GM23338 (cell line): Measurements from ENCODE around the gene NPAS3. TPM values are rescaled to one million over a fixed set of nuclear protein-coding genes. Genes with fewer than 3 reads are reported as not detected.

Experiments
- ATAC-seq: fragments of 200-7000 bp; cut with Tn5 transposase; 3 replicates; pipeline ENCODE4 v1.9.1; 2020
- DNase-seq: peaks from one replicate; pipeline ENCODE4 v3.0.0-alpha.2; 2015; ENCODE audit warnings: low spot score
- H2AFZ ChIP-seq: fragments of 200-600 bp; sonication (generic); 2 replicates; pipeline ENCODE4 v1.8.0; 2016; ENCODE audit warnings: antibody characterized with exemption, mild to moderate bottlenecking, moderate library complexity
- H3F3A ChIP-seq: fragments of 200-600 bp; sonication (generic); replicated peaks from 2 replicates; pipeline ENCODE4 v1.8.0; 2017; ENCODE audit warnings: antibody characterized with exemption, mixed run types, low read depth
- H3K27ac ChIP-seq: fragments of 200-600 bp; sonication (generic); 2 replicates; pipeline ENCODE4 v1.6.1; 2016; ENCODE audit warnings: low read depth
- H3K27me3 ChIP-seq: fragments of 200-600 bp; sonication (generic); 2 replicates; pipeline ENCODE4 v1.8.0; 2016; ENCODE audit warnings: mild to moderate bottlenecking, mixed run types, moderate library complexity; ENCODE audit not compliant: insufficient read depth
- H3K36me3 ChIP-seq: fragments of 200-600 bp; sonication (generic); 2 replicates; pipeline ENCODE4 v1.8.0; 2016; ENCODE audit warnings: mild to moderate bottlenecking; ENCODE audit not compliant: insufficient read depth
- H3K4me1 ChIP-seq: fragments of 200-600 bp; sonication (generic); 2 replicates; pipeline ENCODE4 v1.8.0; 2016; ENCODE audit warnings: mild to moderate bottlenecking, moderate library complexity; ENCODE audit not compliant: insufficient read depth
- H3K4me2 ChIP-seq: fragments of 200-600 bp; sonication (generic); 2 replicates; pipeline ENCODE4 v1.7.1; 2017; ENCODE audit warnings: mixed run types
- H3K4me3 ChIP-seq: fragments of 200-600 bp; sonication (generic); 2 replicates; pipeline ENCODE4 v1.6.1; 2016; ENCODE audit warnings: mixed run types
- H3K79me2 ChIP-seq: fragments of 200-600 bp; sonication (generic); replicated peaks from 2 replicates; pipeline ENCODE4 v1.8.0; 2017; ENCODE audit warnings: mild to moderate bottlenecking; ENCODE audit not compliant: insufficient read depth
- H3K9me2 ChIP-seq: fragments of 200-600 bp; sonication (generic); 2 replicates; pipeline ENCODE4 v1.8.0; 2017; ENCODE audit not compliant: insufficient read depth
- H4K20me1 ChIP-seq: fragments of 200-600 bp; sonication (generic); replicated peaks from 2 replicates; pipeline ENCODE4 v1.8.0; 2017; ENCODE audit warnings: mild to moderate bottlenecking; ENCODE audit not compliant: insufficient read depth
- H3K27ac Mint-ChIP-seq: 2 replicates; pipeline ENCODE4 v1.8.0; 2020; ENCODE audit warnings: inconsistent platforms, mild to moderate bottlenecking, moderate library complexity, mixed read lengths
- H3K27me3 Mint-ChIP-seq: 3 replicates; pipeline ENCODE4 v1.8.0; 2022; ENCODE audit warnings: low read depth, mild to moderate bottlenecking, moderate library complexity, mixed read lengths, inconsistent platforms; ENCODE audit not compliant: insufficient read depth, poor library complexity
- H3K36me3 Mint-ChIP-seq: 3 replicates; pipeline ENCODE4 v1.8.0; 2021; ENCODE audit warnings: low read depth, mild to moderate bottlenecking, inconsistent platforms, moderate library complexity, mixed read lengths
- H3K4me1 Mint-ChIP-seq: 3 replicates; pipeline ENCODE4 v1.8.0; 2020; ENCODE audit warnings: mild to moderate bottlenecking, inconsistent platforms, mixed read lengths
- H3K4me3 Mint-ChIP-seq: 3 replicates; pipeline ENCODE4 v1.8.0; 2021; ENCODE audit warnings: moderate library complexity, mild to moderate bottlenecking, inconsistent platforms, mixed read lengths
- H3K9me3 Mint-ChIP-seq: 3 replicates; pipeline ENCODE4 v1.8.0; 2020; ENCODE audit warnings: moderate library complexity, mild to moderate bottlenecking, inconsistent platforms, mixed read lengths
- ETS1 ChIP-seq: IDR thresholded peaks from 2 replicates; pipeline ENCODE4 v1.6.1; 2016; ENCODE audit warnings: antibody characterized with exemption
- JUNB ChIP-seq: IDR thresholded peaks from one replicate; pipeline ENCODE4 v1.6.1; 2016; ENCODE audit warnings: antibody characterized with exemption; ENCODE audit not compliant: unreplicated experiment
- ZNF114 ChIP-seq: fragments of 250-450 bp; sonication (Bioruptor Pico); IDR thresholded peaks from 2 replicates; pipeline ENCODE4 v1.5.0; 2020; ENCODE audit warnings: mild to moderate bottlenecking, moderate library complexity
- polyA plus RNA-seq: library from polyadenylated mRNA; unstranded; fragments of >200 nt; fragmentation: Nextera tagmentation; extraction: Ambion mirVana; gene quantifications from 2 replicates; pipeline ENCODE4 v1.2.1, GENCODE V29; 2016
- total RNA-seq: library from RNA; depleted of rRNA; stranded (reverse); fragments of >200 nt; shearing (Covaris generic); gene quantifications from 2 replicates; pipeline ENCODE4 v1.2.3, GENCODE V29; 2014
- TF ChIP-seq, protein P1 (sequence below): fragments of 250-450 bp; sonication (Bioruptor Pico); IDR thresholded peaks from 2 replicates; pipeline ENCODE4 v1.5.0; 2020; ENCODE audit warnings: mild to moderate bottlenecking, moderate library complexity
- TF ChIP-seq, protein P2 (sequence below), 2 experiments: fragments of 200-600 bp in 1 of 2; sonication (generic) in 1 of 2; conservative IDR thresholded peaks; 2 replicates each; pipeline versions ENCODE4 v1.5.1 to v1.6.1; 2016 to 2017; ENCODE audit warnings: antibody characterized with exemption in 2 of 2, low read depth in 2 of 2, mild to moderate bottlenecking in 2 of 2, moderate library complexity in 1 of 2
- TF ChIP-seq, protein P3 (sequence below): IDR thresholded peaks from one replicate; pipeline ENCODE4 v1.6.1; 2018; ENCODE audit warnings: antibody characterized with exemption; ENCODE audit not compliant: unreplicated experiment

The NPAS3 gene
- total and polyA plus RNA-seq, 2 experiments from 2014 or later = 0.17 to 0.19 TPM

- TF ChIP-seq, protein P1, sequence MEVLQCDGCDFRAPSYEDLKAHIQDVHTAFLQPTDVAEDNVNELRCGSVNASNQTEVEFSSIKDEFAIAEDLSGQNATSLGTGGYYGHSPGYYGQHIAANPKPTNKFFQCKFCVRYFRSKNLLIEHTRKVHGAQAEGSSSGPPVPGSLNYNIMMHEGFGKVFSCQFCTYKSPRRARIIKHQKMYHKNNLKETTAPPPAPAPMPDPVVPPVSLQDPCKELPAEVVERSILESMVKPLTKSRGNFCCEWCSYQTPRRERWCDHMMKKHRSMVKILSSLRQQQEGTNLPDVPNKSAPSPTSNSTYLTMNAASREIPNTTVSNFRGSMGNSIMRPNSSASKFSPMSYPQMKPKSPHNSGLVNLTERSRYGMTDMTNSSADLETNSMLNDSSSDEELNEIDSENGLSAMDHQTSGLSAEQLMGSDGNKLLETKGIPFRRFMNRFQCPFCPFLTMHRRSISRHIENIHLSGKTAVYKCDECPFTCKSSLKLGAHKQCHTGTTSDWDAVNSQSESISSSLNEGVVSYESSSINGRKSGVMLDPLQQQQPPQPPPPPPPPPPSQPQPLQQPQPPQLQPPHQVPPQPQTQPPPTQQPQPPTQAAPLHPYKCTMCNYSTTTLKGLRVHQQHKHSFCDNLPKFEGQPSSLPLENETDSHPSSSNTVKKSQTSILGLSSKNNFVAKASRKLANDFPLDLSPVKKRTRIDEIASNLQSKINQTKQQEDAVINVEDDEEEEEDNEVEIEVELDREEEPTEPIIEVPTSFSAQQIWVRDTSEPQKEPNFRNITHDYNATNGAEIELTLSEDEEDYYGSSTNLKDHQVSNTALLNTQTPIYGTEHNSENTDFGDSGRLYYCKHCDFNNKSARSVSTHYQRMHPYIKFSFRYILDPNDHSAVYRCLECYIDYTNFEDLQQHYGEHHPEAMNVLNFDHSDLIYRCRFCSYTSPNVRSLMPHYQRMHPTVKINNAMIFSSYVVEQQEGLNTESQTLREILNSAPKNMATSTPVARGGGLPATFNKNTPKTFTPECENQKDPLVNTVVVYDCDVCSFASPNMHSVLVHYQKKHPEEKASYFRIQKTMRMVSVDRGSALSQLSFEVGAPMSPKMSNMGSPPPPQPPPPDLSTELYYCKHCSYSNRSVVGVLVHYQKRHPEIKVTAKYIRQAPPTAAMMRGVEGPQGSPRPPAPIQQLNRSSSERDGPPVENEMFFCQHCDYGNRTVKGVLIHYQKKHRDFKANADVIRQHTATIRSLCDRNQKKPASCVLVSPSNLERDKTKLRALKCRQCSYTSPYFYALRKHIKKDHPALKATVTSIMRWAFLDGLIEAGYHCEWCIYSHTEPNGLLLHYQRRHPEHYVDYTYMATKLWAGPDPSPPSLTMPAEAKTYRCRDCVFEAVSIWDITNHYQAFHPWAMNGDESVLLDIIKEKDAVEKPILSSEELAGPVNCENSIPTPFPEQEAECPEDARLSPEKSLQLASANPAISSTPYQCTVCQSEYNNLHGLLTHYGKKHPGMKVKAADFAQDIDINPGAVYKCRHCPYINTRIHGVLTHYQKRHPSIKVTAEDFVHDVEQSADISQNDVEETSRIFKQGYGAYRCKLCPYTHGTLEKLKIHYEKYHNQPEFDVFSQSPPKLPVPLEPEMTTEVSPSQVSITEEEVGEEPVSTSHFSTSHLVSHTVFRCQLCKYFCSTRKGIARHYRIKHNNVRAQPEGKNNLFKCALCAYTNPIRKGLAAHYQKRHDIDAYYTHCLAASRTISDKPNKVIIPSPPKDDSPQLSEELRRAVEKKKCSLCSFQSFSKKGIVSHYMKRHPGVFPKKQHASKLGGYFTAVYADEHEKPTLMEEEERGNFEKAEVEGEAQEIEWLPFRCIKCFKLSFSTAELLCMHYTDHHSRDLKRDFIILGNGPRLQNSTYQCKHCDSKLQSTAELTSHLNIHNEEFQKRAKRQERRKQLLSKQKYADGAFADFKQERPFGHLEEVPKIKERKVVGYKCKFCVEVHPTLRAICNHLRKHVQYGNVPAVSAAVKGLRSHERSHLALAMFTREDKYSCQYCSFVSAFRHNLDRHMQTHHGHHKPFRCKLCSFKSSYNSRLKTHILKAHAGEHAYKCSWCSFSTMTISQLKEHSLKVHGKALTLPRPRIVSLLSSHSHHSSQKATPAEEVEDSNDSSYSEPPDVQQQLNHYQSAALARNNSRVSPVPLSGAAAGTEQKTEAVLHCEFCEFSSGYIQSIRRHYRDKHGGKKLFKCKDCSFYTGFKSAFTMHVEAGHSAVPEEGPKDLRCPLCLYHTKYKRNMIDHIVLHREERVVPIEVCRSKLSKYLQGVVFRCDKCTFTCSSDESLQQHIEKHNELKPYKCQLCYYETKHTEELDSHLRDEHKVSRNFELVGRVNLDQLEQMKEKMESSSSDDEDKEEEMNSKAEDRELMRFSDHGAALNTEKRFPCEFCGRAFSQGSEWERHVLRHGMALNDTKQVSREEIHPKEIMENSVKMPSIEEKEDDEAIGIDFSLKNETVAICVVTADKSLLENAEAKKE (CRISPR knock-in tag) = no peak
- no peak for TF ChIP-seq ZNF114
- TF ChIP-seq, protein P2, sequence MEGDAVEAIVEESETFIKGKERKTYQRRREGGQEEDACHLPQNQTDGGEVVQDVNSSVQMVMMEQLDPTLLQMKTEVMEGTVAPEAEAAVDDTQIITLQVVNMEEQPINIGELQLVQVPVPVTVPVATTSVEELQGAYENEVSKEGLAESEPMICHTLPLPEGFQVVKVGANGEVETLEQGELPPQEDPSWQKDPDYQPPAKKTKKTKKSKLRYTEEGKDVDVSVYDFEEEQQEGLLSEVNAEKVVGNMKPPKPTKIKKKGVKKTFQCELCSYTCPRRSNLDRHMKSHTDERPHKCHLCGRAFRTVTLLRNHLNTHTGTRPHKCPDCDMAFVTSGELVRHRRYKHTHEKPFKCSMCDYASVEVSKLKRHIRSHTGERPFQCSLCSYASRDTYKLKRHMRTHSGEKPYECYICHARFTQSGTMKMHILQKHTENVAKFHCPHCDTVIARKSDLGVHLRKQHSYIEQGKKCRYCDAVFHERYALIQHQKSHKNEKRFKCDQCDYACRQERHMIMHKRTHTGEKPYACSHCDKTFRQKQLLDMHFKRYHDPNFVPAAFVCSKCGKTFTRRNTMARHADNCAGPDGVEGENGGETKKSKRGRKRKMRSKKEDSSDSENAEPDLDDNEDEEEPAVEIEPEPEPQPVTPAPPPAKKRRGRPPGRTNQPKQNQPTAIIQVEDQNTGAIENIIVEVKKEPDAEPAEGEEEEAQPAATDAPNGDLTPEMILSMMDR (conservative IDR thresholded peaks at IDR 0.05; ENCODE audit: low read depth in 2 of 2) = no peak
- no peak for TF ChIP-seq JUNB
- no peak for TF ChIP-seq ETS1
- TF ChIP-seq, protein P3, sequence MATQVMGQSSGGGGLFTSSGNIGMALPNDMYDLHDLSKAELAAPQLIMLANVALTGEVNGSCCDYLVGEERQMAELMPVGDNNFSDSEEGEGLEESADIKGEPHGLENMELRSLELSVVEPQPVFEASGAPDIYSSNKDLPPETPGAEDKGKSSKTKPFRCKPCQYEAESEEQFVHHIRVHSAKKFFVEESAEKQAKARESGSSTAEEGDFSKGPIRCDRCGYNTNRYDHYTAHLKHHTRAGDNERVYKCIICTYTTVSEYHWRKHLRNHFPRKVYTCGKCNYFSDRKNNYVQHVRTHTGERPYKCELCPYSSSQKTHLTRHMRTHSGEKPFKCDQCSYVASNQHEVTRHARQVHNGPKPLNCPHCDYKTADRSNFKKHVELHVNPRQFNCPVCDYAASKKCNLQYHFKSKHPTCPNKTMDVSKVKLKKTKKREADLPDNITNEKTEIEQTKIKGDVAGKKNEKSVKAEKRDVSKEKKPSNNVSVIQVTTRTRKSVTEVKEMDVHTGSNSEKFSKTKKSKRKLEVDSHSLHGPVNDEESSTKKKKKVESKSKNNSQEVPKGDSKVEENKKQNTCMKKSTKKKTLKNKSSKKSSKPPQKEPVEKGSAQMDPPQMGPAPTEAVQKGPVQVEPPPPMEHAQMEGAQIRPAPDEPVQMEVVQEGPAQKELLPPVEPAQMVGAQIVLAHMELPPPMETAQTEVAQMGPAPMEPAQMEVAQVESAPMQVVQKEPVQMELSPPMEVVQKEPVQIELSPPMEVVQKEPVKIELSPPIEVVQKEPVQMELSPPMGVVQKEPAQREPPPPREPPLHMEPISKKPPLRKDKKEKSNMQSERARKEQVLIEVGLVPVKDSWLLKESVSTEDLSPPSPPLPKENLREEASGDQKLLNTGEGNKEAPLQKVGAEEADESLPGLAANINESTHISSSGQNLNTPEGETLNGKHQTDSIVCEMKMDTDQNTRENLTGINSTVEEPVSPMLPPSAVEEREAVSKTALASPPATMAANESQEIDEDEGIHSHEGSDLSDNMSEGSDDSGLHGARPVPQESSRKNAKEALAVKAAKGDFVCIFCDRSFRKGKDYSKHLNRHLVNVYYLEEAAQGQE = peak; percentile 59
- Mint-ChIP-seq H3K36me3 (no peaks in the 10 kb centered on the region), H3K4me1 (peaks cover 4% of the 10 kb centered on the region; the same call in 2 of the 3 replicates), H3K4me3 (no peak overlapping the region), H3K27me3 (peaks cover 2% of the 10 kb centered on the region), H3K27ac (no peak overlapping the region), H3K9me3 (no peaks in the 10 kb centered on the region)
- DNase-seq = no peak
- Histone ChIP-seq H3K36me3 (no peaks in the 10 kb centered on the region), H3K27ac (no peak overlapping the region), H3F3A (no peaks in the 10 kb centered on the region), H3K79me2 (no peaks in the 10 kb centered on the region), H3K27me3 (peaks cover 9% of the 10 kb centered on the region), H2AFZ (no peak overlapping the region), H3K4me1 (no peaks in the 10 kb centered on the region), H3K9me2 (no peaks in the 10 kb centered on the region), H4K20me1 (no peaks in the 10 kb centered on the region), H3K4me3 (no peak overlapping the region), H3K4me2 (no peak overlapping the region)
- no peak for ATAC-seq
Measured at GRCh38 chr14:32925439-32925838, 13.2 kb upstream of the NPAS3 start.
